Peyer's patch (tissue), 4 donors: ENCODE results near the gene KCND2.

Source experiments
- CTCF ChIP-seq, 6 experiments: fragments of 450-650 bp in 4 of 6; fragments of 200-600 bp in 2 of 6; sonication (generic) in 1 of 6; IDR thresholded peaks; one replicate each; pipeline ENCODE4 v1.5.1; 2017 to 2019; ENCODE audit warnings: antibody characterized with exemption in 6 of 6, mild to moderate bottlenecking in 3 of 6, moderate library complexity in 1 of 6
- POLR2A ChIP-seq, 2 donors: fragments of 450-650 bp; IDR thresholded peaks; one replicate each; pipeline ENCODE4 v1.5.1; 2017; ENCODE audit warnings: antibody characterized with exemption in 2 of 2, mild to moderate bottlenecking in 2 of 2, moderate library complexity in 2 of 2

GRCh38 chr7:120709972-120710320, 437.0 kb downstream of the KCND2 start:
- TF ChIP-seq CTCF (IDR thresholded peaks at IDR 0.05) (no peak), POLR2A (IDR thresholded peaks at IDR 0.05) (no peak)
